GM19395 (cell line): ENCODE results near the gene AKR1B1.
A peak's percentile ranks its signal among the peaks of the same experiment; 100 is the strongest.
"Not testable (repeated sequence)": the region's sequence is repeated elsewhere in the genome, so short reads cannot be mapped to it uniquely, and the experiment has no call there.

Experiments used
- ATAC-seq: cut with Tn5 transposase; IDR thresholded peaks from one replicate; pipeline ENCODE4 v1.9.1; 2021; ENCODE audit warnings: mild to moderate bottlenecking, moderate library complexity; ENCODE audit not compliant: unreplicated experiment

Gene AKR1B1

DNA sequence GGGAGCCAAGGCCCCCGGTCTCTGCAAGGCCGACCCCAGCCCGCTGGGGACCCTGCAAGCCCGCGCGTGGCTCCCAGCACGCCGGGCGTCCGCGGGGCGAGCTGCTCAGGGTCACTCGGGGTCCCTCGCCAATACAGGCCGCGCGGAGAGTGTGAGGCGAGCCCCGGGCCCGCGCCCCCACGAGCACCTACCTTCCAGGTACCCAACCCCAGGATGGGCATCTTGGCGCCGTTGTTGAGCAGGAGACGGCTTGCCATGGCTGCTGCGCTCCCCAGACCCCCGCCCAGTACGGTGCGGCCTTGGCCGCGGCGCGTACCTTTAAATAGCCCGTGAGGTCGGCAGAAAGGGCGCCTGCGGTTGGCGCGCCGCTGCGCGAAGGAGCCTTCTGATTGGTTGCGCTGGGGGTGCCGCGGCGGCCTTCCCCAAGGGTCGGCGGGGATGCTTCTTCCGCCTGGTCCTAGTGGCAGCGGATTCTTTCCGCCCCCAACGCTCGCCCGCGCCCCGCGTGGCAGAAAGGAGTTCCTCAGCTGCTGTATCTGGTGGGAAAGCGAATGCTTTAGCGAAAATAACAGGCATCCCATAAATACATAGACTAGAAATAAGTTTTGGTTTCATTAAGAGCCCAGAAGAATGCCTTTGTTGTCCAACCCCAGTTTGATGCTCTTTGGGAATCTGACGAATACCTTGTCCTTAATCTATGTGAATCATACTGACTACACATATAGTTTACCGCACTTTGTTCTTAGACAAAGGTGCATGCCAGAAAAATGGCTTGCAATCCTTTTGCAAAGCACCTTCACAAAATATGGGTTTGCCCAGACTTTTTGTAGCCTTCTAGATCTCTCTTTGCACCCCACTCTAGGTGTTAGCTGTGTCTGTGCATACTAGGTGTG is at the start of gene AKR1B1:
Gene AKR1B1 (minus strand): TSS at position 295 of the 893 bp plus-strand sequence. CDS start 38 bp downstream, at position 257.
- peak; percentile 89 for ATAC-seq

DNA sequence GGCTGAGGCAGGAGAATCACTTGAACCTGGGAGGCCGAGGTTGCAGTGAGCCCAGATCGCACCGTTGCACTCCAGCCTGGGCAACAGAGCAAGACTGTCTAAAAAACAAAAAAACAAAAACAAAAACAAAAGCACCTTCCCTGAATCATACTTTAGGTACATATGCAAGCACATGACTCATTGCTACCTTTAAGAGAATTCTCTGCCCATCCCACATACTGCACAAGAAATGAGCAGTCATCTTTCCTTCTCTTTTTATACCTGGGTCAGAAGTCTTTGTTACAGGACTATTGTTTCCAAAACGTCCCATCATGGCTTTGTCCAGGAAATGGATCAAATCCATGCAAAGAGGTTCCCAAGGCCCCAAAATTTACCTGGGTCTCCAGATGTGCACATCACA is 47.0 kb upstream of the AKR1B1 start:
- no peak for ATAC-seq

DNA sequence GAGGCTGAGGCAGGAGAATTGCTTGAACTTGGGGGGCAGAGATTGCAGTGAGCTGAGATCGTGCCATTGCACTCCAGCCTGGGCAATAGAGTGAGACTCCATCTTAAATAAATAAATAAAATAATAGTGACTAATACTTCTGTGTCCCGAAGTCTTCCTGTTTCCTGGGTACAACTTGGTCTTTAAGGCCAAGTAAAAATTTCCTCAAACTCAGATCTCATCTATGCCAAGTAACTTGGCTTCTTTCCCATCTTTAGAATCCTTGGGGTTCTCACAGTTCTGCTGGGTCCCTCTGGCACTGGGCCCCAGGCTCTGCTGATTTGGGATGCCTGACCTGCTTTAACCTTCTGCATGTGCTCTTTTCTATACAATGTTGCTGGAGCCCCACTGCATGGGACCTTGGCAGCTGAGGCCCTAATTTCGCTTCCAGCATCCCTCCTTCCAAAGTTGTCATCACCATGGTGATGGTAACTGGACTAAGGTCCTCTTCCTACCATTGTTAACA is 45.8 kb upstream of the AKR1B1 start:
- ATAC-seq, result no peak

DNA sequence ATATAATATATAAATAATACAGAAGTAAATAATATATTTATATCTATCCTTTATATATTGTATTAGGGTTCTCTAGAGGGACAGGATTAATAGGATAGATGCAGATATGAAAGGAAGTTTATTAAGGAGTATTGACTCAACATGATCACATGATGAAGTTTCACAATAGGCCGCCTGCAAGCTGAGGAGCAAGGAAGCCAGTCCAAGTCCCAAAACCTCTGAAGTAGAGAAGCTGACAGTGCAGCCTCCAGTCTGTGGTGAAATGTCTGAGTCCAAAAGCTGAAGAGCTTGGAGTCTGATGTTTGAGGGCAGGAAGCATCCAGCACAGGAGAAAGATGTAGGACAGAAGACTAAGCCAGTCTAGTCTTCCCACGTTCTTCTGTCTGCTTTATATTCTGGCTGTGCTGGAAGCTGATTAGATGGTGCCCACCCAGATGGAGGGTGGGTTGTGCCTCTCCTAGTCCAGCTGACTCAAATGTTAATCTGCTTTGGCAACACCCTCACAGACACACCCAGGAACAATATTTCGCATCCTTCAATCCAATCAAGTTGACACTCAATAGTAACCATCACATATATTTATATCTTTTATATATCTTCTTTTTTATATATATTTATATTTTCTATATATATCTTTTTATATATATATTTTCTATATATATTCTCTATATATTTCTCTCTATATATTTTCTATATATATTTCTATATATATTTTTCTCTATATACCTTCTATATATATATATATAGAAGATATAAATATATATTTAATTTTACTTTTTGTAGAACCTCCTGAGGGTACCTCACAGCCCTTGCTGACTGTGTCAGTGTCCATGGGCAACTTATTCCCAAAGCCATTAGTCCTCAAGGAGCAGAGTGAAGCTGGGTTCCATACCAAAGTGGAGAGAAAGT is 43.8 kb upstream of the AKR1B1 start:
- ATAC-seq, result no peak

DNA sequence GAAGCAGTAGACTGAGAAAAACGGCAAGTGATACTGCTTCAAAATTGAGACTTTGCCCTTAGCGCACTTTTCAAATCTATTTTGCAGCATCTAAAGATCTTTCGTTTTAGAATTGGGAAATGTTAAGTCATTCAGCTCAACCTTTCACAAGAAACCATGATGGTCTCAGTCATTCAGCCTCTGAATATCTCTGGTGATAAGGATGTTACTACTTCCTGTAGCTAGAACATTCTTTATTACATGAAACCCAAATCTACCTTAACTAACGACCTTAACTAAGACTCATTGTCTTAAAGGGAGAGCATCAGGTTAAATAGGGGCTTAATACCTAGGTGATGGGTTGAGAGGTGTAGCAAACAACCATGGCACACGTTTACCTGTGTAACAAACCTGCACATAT is 42.1 kb upstream of the AKR1B1 start:
- no peak for ATAC-seq

DNA sequence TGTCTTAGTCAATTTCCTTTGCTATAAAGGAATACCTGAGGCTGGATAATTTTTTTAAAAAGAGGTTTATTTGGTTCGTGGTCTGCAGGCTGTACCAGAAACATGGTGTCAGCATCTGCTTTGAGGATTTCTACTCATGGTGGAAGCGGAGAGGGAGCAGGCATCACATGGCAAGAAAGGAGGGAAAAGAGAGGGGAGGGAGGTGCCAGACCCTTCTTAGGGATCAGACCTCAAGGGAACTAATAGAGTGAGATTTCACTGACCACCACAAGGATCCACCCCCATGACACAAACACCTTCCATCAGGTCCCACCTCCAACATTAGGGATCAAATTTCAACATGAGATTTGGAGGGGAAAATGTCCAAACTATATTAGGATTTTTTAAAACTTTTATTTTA is 41.5 kb upstream of the AKR1B1 start:
- no peak for ATAC-seq

DNA sequence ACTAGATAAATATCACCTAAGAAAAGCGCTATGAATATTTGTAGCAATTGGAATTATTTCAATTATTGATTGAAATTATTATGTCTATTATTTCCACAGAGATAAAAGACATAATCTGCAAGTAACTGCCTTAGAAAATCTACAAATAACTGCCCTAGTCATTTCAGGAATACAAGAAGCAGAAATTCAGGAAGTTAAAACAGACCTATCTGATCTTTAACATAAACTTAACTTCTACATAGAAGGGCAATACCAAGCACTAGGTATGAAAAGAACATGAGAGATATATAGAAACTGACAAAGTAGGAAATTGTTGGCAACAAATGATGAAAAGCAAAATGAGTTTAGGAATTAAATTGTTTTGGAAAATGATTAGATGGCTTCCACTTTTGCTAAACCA is 36.6 kb upstream of the AKR1B1 start:
- ATAC-seq, result no peak

DNA sequence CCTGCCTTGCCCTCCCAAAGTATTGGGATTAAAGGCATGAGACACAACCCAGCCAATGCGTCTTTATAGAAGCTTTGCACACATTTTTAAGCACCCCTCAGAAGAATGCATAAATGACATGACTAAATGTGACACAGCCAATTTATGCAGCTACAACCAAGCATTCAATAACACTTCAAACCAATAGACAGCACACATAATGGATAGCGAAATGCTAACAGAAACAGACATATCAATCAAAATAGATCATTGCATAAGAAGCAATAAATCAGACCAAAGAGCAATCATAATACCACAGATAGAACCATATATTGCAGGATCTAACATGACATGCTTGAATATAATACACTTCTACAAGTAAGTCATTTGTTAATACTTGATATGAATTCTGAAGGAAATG is 34.2 kb upstream of the AKR1B1 start:
- no peak for ATAC-seq

DNA sequence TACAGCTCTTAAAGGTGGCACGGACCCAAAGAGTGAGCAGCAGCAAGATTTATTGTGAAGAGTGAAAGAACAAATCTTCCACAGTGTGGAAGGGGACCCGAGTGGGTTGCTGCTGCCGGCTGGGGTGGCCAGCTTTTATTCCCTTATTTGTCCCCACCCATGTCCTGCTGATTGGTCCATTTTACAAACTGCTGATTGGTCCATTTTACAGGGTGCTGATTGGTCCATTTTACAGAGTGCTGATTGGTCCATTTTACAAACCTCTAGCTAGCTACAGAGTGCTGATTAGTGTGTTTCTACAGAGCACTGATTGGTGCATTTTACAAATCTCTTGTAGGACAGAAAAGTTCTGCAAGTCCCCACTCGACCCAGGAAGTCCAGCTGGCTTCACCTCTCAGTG is 28.8 kb upstream of the AKR1B1 start:
- not testable (repeated sequence) for ATAC-seq

DNA sequence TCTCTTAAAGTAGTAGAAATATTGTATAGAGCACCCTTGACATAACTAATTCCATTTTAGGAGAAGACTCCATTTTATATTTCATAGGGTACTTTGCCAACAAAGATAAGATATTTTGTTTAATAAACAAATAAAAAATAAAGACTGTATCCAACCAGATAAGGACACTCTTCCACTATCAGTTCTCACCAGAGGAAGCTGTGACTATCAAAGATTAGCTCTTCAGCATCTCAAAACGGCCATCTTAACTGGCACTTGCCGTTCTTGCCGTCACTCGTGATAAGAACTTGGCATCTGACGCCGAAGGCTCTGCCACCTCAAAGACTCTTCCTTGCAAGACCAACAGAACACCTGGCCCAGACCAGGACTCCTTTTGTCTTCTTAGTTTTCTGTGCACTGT is 26.3 kb upstream of the AKR1B1 start:
- ATAC-seq, result no peak

DNA sequence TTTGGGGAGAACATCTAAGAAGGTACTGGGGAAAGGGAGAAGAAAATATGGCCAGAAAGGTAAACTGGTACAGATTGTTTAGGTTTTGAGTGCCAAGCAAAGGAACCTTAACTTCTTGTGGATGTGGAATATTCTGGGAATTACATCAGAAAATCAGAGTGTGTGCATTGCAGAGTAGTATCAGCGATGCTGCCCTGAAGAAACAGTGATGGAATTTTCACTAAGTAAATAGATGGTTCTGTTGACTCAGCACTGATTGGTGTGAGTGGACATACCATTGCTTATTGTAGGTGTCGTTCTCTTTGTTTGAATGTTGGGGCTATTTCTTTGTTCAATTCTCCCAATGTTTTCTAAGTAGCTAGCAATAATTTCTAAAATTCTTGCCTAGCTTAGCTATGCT is 24.4 kb upstream of the AKR1B1 start:
- ATAC-seq, result no peak

DNA sequence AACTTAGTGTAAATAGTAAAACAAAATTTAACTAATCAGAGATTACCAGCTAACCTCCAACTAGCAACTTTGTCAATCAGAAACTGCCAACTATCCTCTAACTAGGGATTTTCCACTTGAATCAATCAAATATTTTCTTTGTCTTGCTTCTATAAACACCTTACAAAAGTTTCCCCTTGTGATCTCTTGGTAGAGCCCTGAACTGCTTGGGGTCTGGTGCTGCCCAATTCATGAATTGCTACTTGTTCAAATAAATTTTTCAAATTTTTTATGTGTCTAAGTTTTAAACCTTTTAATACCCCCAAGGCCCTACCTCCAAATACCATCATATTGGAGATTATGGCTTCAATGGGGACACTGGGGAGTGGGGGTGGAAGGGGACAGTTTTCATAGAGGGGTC is 24.0 kb upstream of the AKR1B1 start:
- no peak for ATAC-seq

DNA sequence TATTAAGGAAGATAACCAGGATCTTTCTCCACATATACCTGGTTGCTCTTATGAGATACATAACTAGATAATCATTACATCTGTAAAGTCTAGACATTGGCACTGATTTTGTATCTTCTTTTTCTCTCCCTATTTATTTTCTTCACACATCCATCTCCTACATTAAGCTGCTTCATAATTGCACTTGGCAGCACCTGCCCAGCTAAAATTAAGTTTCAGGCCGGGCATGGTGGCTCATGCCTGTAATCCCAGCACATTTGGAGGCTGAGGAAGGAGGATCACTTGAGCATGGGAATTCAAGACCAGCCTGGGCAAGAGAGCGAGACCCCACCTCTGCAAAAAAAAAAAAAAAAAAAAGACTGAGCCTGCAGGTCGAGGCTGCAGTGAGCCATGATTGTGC is 22.3 kb upstream of the AKR1B1 start:
- ATAC-seq, result no peak

DNA sequence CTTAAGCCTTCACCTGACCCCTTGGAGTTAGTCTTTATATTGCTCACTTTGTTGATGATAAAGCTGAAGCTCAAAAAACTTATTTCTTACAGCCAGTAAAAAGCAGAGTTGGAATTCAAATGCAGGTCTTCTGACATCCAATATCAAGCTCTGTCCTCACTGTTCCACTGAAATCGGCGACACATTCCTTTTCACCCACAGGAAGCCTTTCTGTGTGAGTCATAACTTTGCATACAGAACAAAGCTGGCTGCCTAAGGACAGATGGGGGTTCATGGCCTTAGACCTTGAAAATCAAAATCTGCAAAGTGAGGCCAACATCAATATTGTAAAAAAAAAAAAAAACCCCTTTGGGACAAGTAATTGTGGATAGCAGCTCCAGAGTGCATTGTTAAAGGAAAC is 21.8 kb upstream of the AKR1B1 start:
- no peak for ATAC-seq

DNA sequence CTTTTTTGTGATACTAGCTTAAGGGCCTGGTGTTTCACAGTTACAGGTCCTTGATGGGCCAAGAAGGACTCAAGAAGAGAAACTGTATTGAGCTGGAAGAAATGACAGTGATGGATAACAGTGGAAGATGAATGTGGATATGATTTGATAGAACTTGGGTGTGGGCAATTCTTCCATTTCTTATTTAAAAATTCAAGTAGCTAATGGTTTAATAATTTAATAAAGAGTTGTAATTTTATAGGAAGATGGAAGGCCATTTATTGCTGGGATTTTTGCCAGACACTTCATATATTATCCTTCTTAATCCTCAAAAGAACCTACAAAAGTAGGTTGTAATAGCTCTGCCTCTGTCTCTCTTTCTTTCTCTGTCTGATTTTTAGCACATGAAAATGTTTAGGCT is 21.3 kb upstream of the AKR1B1 start:
- ATAC-seq, result no peak

DNA sequence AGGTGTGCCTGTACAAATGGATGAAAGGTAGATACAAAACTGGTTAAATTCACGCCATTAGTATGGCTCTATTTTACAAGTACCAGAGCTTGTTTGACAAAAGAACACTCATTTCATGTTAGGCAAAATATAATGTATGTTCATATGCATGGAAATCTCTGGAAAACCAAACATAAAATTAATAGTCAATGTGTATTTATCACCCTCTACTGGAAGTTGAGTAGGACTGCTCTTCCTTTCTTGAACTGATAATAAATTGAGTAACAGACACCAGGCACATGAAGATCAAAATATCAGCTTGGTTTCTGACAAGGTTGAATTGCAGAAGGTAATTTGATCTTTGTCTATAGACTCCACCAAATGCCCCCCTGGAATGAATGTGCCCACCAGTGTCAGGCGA is 19.8 kb upstream of the AKR1B1 start:
- no peak for ATAC-seq

DNA sequence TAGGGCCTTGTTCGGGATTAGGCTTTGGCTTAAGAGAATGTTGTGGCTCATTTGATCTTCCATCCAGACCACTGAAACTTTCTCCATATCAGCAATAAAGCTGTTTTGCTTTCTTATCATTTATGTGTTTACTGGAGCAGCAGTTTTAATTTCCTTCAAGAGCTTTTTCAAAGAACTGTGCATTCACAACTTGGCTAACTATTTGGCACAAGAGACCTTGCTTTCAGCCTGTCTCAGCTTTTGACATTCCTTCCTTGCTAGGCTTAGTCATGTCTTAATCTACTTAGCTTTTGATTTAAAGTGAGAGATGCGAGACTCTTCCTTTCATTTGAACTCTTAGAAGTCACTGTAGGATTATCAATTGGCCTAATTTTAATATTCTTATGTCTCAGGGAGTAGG is 19.1 kb upstream of the AKR1B1 start:
- no peak for ATAC-seq

DNA sequence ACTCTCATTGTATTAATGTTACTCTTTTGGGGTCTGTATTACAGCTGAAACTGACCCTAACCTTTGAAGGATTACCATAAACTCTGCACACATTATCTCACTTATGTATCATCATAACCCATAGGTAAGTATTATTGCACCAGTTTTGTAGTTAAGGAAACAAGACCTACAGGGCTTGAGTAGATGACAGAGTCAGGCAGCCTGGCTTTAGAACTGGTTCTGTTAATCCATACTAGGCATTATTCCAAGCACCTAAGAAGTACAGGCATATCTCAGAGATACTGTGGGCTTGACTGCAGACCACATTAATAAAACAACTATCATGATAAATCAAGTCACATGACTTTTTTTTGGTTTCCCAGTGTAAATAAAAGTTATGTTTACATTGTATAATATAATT is 17.1 kb upstream of the AKR1B1 start:
- no peak for ATAC-seq

DNA sequence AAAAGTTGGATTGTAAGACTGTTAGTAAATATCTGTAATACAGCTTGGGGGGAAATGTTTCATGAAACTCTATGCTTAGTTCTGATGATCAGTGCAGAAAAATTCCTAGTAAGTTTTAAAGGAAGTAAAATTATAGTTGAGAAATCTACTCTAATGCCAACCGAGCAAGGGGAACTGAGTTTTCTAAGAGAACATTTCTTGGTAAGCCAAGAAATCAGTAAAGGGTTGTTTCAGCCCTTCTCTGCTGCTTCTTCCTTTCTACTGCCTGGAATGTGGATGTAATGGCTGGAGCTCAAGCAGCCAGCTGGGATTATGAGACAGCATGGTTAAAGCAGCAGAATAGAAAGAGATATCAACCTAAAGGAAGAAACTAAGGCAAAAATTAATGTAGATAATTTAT is 15.9 kb upstream of the AKR1B1 start:
- no peak for ATAC-seq

DNA sequence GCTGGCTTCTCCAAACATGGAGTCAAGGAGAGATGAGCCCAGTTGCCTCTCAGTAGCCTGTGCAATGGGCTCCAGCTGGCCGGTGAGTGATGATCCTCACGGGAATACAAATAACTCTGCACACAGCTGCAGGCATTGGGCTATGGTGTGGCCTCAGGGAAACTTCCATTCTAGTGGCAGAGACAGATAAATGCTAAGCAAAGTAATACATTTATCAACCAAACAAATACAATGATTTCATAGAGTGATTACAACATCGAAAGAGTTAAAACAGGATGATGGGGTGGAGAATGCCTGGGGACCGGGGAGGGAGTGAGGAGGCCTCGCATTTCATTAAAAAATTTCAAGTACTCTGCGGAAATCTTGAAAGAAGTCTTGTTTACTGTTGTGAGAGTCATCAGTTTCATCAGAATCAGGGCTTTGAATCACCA is 15.0 kb upstream of the AKR1B1 start:
- no peak for ATAC-seq

DNA sequence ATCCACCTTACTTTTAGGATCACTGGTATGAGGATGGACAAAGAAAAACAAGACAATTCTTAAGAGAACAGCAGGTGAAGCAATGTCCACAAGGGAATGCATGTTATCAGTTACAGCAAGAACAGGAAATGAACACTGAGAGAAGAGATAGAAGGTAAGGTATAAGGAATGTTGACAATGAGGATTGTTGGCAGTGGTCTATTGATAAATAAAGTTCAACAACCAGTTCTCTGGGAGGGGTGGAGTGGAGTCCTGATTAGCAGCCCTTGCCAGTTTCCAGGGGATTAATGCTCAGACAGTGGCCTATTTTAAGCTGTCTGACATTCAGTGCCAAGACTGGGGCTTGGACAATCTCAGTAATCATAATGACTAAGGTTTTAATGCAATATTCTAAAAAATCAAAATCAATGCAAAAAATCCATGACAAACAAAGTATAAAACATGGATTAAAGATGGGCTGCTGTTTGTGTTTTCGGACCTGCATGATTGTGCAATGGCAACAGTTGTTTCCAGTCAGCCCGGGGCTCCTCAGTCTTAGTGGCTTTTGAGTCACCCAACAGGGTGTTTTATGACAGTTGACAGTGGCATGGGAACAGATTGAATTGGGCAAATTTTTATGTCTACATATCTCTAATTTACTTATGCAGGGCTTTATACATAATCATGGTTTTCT is 13.8 kb upstream of the AKR1B1 start:
- no peak for ATAC-seq
